NT2/D1 (cell line): ENCODE measurements around the gene OSGIN1.

ENCODE experiments used
- DNase-seq: peaks from one replicate; pipeline ENCODE4 v3.0.0-alpha.2; 2011; ENCODE audit warnings: low read depth, low spot score
- H3K27me3 ChIP-seq: 2 replicates; pipeline ENCODE4 v1.6.0; 2011; ENCODE audit warnings: mild to moderate bottlenecking; ENCODE audit not compliant: insufficient read length, insufficient read depth
- H3K36me3 ChIP-seq: 2 replicates; pipeline ENCODE4 v1.6.1; 2011; ENCODE audit warnings: mild to moderate bottlenecking, low read length, mixed read lengths; ENCODE audit not compliant: insufficient read depth, insufficient read length
- H3K4me1 ChIP-seq: 2 replicates; pipeline ENCODE4 v1.5.1; 2011; ENCODE audit not compliant: insufficient read depth, insufficient read length
- H3K4me3 ChIP-seq: 2 replicates; pipeline ENCODE4 v1.5.1; 2011; ENCODE audit warnings: low read depth; ENCODE audit not compliant: insufficient read length
- H3K9ac ChIP-seq: 2 replicates; pipeline ENCODE4 v1.6.0; 2011; ENCODE audit warnings: low read depth; ENCODE audit not compliant: insufficient read length
- H3K9me3 ChIP-seq: 2 replicates; pipeline ENCODE4 v1.5.1; 2011; ENCODE audit warnings: mild to moderate bottlenecking, low read length; ENCODE audit not compliant: insufficient read depth
- SUZ12 ChIP-seq: IDR thresholded peaks from 2 replicates; pipeline ENCODE4 v1.6.1; 2011; ENCODE audit not compliant: insufficient read length, insufficient read depth; ENCODE audit errors: extremely low read depth
- YY1 ChIP-seq: IDR thresholded peaks from 2 replicates; pipeline ENCODE4 v1.6.1; 2011; ENCODE audit not compliant: insufficient read length, insufficient read depth
- ZNF274 ChIP-seq: IDR thresholded peaks from 2 replicates; pipeline ENCODE4 v1.6.1; 2011; ENCODE audit warnings: mild to moderate bottlenecking, low read depth, low read length

The OSGIN1 gene

DNA sequence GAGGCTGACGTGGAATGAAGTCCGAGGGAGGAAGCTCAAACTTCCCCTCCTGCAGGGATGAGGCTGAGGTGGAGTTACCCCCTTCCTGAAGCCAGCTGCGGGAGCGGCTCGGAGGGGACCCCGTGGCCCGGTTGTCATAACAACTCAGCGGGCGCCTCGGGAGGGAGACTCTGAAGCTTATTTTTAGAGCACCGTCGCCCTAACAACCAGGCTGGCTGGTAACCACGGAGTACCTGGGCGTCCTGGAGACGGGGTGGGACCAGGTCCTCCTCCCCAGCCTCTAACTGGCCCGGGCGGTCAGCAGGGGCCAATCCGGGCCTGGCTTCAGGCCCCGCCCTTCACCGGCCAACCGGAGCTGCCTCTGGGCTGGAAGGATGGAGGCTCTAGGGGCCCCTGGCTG, 42.7 kb downstream of the OSGIN1 start:
- H3K4me1 ChIP-seq = peaks cover 10% of the 10 kb centered on the region
- no peak for TF ChIP-seq SUZ12
- TF ChIP-seq YY1 = no peak
- no peak for TF ChIP-seq ZNF274
- no peaks in the 10 kb centered on the region for H3K36me3 ChIP-seq
- no peaks in the 10 kb centered on the region for H3K9me3 ChIP-seq
- no peaks in the 10 kb centered on the region for H3K27me3 ChIP-seq
- no peak overlapping the region for H3K9ac ChIP-seq
- DNase-seq = no peak
- no peak overlapping the region for H3K4me3 ChIP-seq

DNA sequence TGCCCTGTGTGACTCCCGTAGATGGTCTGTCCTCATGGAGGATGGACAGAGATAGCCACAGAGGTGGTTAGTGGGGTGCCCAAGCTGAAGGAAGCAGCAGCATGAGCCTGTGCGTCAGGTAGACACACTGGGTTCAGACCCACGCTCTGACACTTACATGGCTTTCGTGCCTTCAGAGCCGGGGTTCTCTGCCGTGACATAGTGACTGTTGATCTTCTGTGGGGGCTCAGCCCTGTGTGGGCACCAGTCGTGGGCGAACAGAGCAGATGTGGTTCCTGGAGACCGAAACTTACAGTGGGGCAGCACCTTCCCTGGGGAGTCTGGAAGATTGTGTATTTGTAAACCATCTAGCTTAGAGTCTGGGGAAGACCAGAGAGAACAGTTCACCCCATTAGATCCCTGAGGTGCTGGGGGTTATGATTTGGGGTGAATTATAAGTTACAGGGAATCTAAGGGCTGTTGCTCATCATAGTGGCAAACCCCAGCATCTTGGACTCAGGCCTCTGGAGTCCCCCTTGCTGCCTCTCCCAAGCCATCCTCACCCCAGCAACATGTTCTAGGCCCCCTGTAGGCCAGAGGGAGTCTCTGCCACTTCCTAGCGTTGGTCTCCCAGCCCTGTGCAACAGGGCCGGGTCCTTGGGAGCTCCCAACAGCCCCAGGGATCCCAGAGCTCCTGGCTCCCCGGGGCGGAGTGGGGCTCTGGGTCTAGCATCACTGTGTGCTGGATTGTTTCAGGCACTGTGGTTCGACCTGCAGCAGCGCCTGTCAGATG, 43.6 kb downstream of the OSGIN1 start:
- TF ChIP-seq ZNF274 (no peak), YY1 (no peak), SUZ12 (no peak)
- peaks cover 15% of the 10 kb centered on the region for H3K4me1 ChIP-seq
- H3K27me3 ChIP-seq = no peaks in the 10 kb centered on the region
- H3K4me3 ChIP-seq = no peak overlapping the region
- H3K9me3 ChIP-seq = no peaks in the 10 kb centered on the region
- H3K36me3 ChIP-seq = no peaks in the 10 kb centered on the region
- H3K9ac ChIP-seq = no peak overlapping the region
- no peak for DNase-seq

DNA sequence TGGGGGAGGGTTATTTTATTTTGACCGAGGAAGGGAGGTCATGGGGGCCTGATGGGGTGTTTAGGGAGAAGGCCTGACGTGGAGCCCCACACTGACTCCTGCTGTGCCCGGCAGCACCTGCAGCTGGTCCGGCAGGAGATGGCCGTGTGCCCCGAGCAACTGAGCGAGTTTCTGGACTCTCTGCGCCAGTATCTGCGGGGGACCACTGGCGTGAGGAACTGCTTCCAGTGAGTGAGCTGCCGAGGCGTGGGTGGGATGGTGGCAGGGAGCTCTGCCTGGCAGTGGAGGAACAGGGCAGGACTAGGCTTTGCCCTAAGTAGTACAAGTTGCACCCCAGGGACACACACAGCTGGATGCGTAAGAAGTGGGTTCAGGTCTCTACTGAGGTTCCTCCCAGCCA, 45.1 kb downstream of the OSGIN1 start:
- TF ChIP-seq YY1 (no peak), SUZ12 (no peak)
- Histone ChIP-seq H3K4me3 (no peak overlapping the region), H3K9me3 (no peaks in the 10 kb centered on the region), H3K27me3 (no peaks in the 10 kb centered on the region), H3K36me3 (no peaks in the 10 kb centered on the region), H3K9ac (no peak overlapping the region), H3K4me1 (peaks cover 22% of the 10 kb centered on the region)
- DNase-seq = no peak

DNA sequence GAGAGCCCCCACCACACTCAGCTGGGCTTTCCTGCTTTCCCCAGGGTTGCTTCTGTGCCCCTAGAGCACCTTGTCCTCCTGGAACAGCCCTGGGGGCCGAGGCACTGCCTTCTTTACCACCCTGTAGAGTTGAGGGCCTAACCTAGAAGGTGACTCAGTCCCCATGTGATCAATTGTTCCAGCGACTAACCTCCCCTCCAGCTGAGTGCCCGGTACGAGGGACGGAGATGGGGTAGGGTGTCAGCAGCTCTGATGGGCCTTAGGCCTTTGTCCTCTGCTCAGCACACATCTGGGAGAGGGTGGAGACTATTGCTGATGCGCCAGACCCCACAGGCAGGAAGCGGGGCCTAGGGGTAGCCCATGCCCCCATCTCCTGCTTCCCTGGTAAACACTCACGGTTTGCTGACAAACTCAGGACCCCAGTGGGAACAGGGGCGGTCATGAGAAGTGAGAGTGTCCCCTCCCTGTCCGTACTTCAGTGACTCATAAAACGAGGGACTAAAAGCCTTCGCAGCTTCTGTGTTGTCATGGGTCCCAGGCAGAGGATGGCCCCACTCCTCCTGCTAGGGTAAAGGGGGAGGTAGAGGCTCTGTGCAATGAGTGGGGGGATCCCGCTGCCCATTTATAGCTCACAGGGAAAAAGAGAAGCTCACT, 48.1 kb downstream of the OSGIN1 start:
- Histone ChIP-seq H3K36me3 (no peaks in the 10 kb centered on the region), H3K9ac (no peak overlapping the region), H3K4me3 (no peak overlapping the region), H3K4me1 (peaks cover 21% of the 10 kb centered on the region), H3K9me3 (no peaks in the 10 kb centered on the region), H3K27me3 (peaks cover 2% of the 10 kb centered on the region)
- no peak for DNase-seq
- TF ChIP-seq YY1 = no peak

DNA sequence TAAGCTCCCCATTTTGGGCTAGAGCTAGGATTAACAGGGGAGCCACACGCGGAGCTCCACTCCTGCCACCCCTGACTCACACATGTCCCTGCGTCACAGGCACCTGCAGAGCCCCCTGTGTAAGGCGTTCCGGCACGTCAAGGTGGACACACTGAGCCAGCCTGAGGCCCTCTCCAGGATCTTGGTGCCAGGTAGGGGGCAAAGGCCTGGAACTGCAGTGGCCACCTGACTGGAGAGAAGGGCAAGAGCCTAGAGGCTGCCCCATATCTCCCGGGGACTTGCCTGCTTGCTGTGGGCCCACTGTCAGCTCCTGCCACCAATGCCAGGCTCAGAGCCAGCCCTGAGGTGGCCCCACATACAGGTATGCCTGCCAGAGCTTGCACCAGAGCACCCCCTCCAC, 48.7 kb downstream of the OSGIN1 start:
- Histone ChIP-seq H3K4me1 (peaks cover 21% of the 10 kb centered on the region), H3K4me3 (no peak overlapping the region), H3K36me3 (no peaks in the 10 kb centered on the region), H3K27me3 (peaks cover 2% of the 10 kb centered on the region), H3K9me3 (no peaks in the 10 kb centered on the region), H3K9ac (no peak overlapping the region)
- TF ChIP-seq SUZ12 (no peak), ZNF274 (no peak), YY1 (no peak)
- no peak for DNase-seq

DNA sequence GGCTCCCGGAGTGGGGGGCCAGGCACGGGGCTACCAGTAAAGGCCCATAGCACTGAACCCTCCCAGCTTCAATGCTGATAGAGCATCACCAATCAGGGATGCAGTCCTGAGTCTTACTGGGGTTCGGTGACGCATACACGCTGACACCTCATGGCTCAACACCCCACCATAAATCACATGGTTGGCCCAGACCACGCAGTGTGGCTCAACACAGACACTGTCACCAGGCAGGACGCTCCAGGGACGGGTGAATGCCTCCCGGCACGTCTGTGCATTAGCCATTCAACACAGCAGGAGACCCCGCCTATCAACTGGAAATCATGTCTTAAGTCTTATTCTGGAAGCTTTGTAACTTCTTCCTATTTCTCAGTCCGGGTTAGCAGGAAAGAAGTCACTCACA, 50.0 kb downstream of the OSGIN1 start:
- Histone ChIP-seq H3K4me3 (no peak overlapping the region), H3K36me3 (no peaks in the 10 kb centered on the region), H3K9ac (no peak overlapping the region), H3K4me1 (peaks cover 20% of the 10 kb centered on the region), H3K9me3 (no peaks in the 10 kb centered on the region), H3K27me3 (peaks cover 2% of the 10 kb centered on the region)
- TF ChIP-seq YY1 (no peak), ZNF274 (no peak)
- DNase-seq = no peak

DNA sequence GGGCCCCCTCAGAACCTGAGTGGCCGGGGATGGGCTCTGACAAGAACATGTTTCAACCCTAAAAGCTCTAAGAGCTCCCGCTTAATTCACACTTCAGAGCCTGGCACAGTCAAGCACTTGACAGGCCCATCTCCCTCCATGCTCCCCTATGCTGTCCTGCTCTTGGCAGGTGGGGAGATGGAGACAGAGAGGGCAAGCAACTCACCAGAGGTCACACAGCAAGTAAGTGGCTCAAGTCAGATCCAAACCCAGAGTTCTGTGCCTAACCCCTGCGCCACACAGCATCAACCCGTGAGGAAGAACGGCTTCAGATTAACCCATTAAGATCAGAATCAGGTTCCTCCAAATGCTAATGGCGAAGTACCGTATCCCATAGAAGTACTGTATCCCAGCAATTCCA, 51.4 kb downstream of the OSGIN1 start:
- Histone ChIP-seq H3K4me1 (peaks cover 16% of the 10 kb centered on the region), H3K27me3 (peaks cover 2% of the 10 kb centered on the region), H3K9ac (no peak overlapping the region), H3K4me3 (no peak overlapping the region), H3K9me3 (no peaks in the 10 kb centered on the region), H3K36me3 (no peaks in the 10 kb centered on the region)
- TF ChIP-seq YY1 (no peak), SUZ12 (no peak), ZNF274 (no peak)
- DNase-seq = no peak
